GM11168 (cell line): ENCODE measurements around the gene RBMS2.

Experiments used
- in situ Hi-C: fragments of 300-500 bp; cut with MboI; formaldehyde crosslinking; loops from one replicate; pipeline ENCODE4 v1.12.0; 2022; ENCODE audit warnings: low sequenced_read_pairs; ENCODE audit not compliant: unreplicated experiment

Gene RBMS2

GRCh38 chr12:56626701-56627100 lies 105.1 kb downstream of the RBMS2 start:
- in situ Hi-C loops = no loop called here

- in situ Hi-C loops = no loop called here
Observed at GRCh38 chr12:56628671-56629458, 107.2 kb downstream of the RBMS2 start.

- in situ Hi-C loops = no loop called here
Observed at GRCh38 chr12:56629459-56630179, 108.0 kb downstream of the RBMS2 start.

- in situ Hi-C loops = no loop called here
Observed at GRCh38 chr12:56630180-56630632, 108.6 kb downstream of the RBMS2 start, which contains the start of gene BAZ2A. Gene BAZ2A, minus strand, starts transcription at chr12:56630326. Its CDS starts 12,796 bp downstream, at chr12:56617530.

- in situ Hi-C loops = no loop called here
Observed at GRCh38 chr12:56631790-56632700, 110.4 kb downstream of the RBMS2 start.

- in situ Hi-C loops = no loop called here
Observed at GRCh38 chr12:56632701-56633467, 111.3 kb downstream of the RBMS2 start.

GRCh38 chr12:56633468-56634241 lies 112.0 kb downstream of the RBMS2 start:
- in situ Hi-C loops = no loop called here

- in situ Hi-C loops = no loop called here
Observed at GRCh38 chr12:56634242-56634836, 112.7 kb downstream of the RBMS2 start.

- in situ Hi-C loops = no loop called here
Observed at GRCh38 chr12:56634837-56635791, 113.5 kb downstream of the RBMS2 start.

GRCh38 chr12:56635806-56636674 lies 114.4 kb downstream of the RBMS2 start:
- in situ Hi-C loops = no loop called here

GRCh38 chr12:56636675-56637540 lies 115.3 kb downstream of the RBMS2 start:
- in situ Hi-C loops = no loop called here

- in situ Hi-C loops = no loop called here
Observed at GRCh38 chr12:56637621-56638020, 116.0 kb downstream of the RBMS2 start.

GRCh38 chr12:56641219-56641618 lies 119.6 kb downstream of the RBMS2 start:
- in situ Hi-C loops = no loop called here

GRCh38 chr12:56644654-56645053 lies 123.0 kb downstream of the RBMS2 start:
- in situ Hi-C loops = no loop called here

- in situ Hi-C loops = no loop called here
Observed at GRCh38 chr12:56645201-56645716, 123.6 kb downstream of the RBMS2 start.
